Esophagus squamous epithelium (tissue), 5 donors: ENCODE results near the gene RBM10. TPM values are rescaled to one million over a fixed set of nuclear protein-coding genes. Genes with fewer than 3 reads are reported as not detected.
A peak's percentile ranks its signal among the peaks of the same experiment; 100 is the strongest.

Experiments used
- DNase-seq: peaks from one replicate; lab custom pipeline; 2025; lab: John Stamatoyannopoulos, UW
- H3K27ac ChIP-seq, 4 donors: fragments of 200-600 bp; sonication (generic); one replicate each; pipeline ENCODE4 v1.5.1; 2016 to 2019; ENCODE audit warnings: mild to moderate bottlenecking in 1 of 4
- H3K27me3 ChIP-seq, 4 donors: fragments of 200-600 bp; sonication (generic); 1 replicate in 3 of 4; 2 replicates in 1 of 4; pipeline versions ENCODE4 v1.5.1 to v1.6.0; 2017 to 2021; ENCODE audit warnings: antibody characterized with exemption in 1 of 4
- H3K36me3 ChIP-seq, 3 donors: fragments of 200-600 bp; sonication (generic); one replicate each; pipeline ENCODE4 v1.5.1; 2016 to 2019
- H3K4me1 ChIP-seq, 3 donors: fragments of 200-600 bp; sonication (generic); one replicate each; pipeline ENCODE4 v1.5.1; 2017 to 2019
- H3K4me3 ChIP-seq, 4 donors: fragments of 200-600 bp; sonication (generic); 1 replicate in 3 of 4; 2 replicates in 1 of 4; pipeline ENCODE4 v1.5.1; 2016 to 2019; ENCODE audit warnings: mild to moderate bottlenecking in 2 of 4, moderate library complexity in 1 of 4
- H3K9me3 ChIP-seq, 3 donors: fragments of 200-600 bp; sonication (generic); one replicate each; pipeline ENCODE4 v1.5.1; 2016 to 2019
- POLR2A ChIP-seq, 4 donors: fragments of 450-650 bp; IDR thresholded peaks; one replicate each; pipeline ENCODE4 v1.6.1; 2017; ENCODE audit warnings: antibody characterized with exemption in 4 of 4, mild to moderate bottlenecking in 4 of 4, moderate library complexity in 3 of 4
- WGBS, 2 donors: methylation state at CpG; one replicate each; pipeline ENCODE4 v1.1.5; 2018; 5-methylcytosine and 5-hydroxymethylcytosine counted together
- intact Hi-C: fragments of 100-400 bp; cut with DNase I; formaldehyde crosslinking; loops from one replicate; pipeline ENCODE4 v1.15.0; 2022
- total RNA-seq, 4 donors: library from RNA; depleted of rRNA; stranded (reverse); fragments of >200 nt; gene quantifications; one replicate each; pipeline ENCODE4 v1.1.0, GENCODE V29; 2016
- TF ChIP-seq, protein P1 (sequence below), 6 experiments: fragments of 450-650 bp in 4 of 6; fragments of 200-600 bp in 2 of 6; sonication (generic) in 2 of 6; IDR thresholded peaks; one replicate each; pipeline ENCODE4 v1.5.1; 2016 to 2019; ENCODE audit warnings: antibody characterized with exemption in 6 of 6, mild to moderate bottlenecking in 4 of 6, moderate library complexity in 4 of 6
- donor health status: DM: yes; HTN: yes; CAD: no.

Gene RBM10
- total RNA-seq, 4 donors from 2014 or later = 28.1 to 35.6 (median 28.6) TPM

DNA sequence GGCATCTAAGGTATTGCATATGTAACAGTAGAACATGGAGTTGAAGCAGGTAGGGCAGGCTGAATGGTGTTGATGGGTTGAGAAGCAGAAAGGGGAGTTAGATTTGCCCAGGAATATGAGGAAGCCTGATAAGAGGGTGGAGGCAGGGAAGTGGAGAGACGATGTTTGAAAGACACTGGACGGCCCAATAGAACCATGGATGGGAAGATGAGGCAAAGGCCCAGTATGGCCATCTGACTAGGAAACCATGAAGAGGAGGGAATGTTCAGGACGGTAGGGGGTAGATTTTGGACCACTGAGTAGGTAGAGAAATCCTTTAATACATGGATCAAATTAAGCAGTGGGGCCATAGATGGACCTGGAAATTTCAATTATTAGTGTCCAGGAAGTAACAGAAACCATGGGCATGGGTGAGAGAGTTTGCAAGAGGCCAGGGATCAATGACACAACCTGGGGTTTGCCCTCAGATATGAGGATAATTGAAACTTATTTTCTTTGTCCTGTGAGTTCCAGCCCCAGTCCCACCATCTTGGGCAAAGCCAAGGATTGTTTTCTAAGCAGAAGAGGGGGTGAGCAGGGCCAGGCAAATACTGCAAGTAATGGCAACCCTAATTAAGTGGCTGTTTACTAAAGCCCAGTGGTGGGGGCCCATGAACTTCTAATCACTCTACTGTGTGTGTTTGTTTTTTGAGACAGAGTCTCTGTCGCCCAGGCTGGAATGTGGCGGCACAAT lies 85.3 kb downstream of the RBM10 start:
- H3K27me3 ChIP-seq = no peaks in the 10 kb centered on the region
- peaks cover 17 to 43% (median 21%) of the 10 kb centered on the region in 3 donors for H3K36me3 ChIP-seq
- no peak for TF ChIP-seq POLR2A (IDR thresholded peaks at IDR 0.05)
- TF ChIP-seq, protein P1, sequence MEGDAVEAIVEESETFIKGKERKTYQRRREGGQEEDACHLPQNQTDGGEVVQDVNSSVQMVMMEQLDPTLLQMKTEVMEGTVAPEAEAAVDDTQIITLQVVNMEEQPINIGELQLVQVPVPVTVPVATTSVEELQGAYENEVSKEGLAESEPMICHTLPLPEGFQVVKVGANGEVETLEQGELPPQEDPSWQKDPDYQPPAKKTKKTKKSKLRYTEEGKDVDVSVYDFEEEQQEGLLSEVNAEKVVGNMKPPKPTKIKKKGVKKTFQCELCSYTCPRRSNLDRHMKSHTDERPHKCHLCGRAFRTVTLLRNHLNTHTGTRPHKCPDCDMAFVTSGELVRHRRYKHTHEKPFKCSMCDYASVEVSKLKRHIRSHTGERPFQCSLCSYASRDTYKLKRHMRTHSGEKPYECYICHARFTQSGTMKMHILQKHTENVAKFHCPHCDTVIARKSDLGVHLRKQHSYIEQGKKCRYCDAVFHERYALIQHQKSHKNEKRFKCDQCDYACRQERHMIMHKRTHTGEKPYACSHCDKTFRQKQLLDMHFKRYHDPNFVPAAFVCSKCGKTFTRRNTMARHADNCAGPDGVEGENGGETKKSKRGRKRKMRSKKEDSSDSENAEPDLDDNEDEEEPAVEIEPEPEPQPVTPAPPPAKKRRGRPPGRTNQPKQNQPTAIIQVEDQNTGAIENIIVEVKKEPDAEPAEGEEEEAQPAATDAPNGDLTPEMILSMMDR (IDR thresholded peaks at IDR 0.05) = no peak
- H3K4me3 ChIP-seq = no peak overlapping the region
- H3K4me1 ChIP-seq = peaks cover 0 to 21% (median 0%) of the 10 kb centered on the region in 3 donors
- H3K27ac ChIP-seq = no peak overlapping the region
- no peaks in the 10 kb centered on the region for H3K9me3 ChIP-seq
- 81 to 100% methylated on average over 4 to 5 of the region's 5 CpGs for WGBS, 2 donors
- intact Hi-C loops = no loop called here
- DNase-seq = no peak

DNA sequence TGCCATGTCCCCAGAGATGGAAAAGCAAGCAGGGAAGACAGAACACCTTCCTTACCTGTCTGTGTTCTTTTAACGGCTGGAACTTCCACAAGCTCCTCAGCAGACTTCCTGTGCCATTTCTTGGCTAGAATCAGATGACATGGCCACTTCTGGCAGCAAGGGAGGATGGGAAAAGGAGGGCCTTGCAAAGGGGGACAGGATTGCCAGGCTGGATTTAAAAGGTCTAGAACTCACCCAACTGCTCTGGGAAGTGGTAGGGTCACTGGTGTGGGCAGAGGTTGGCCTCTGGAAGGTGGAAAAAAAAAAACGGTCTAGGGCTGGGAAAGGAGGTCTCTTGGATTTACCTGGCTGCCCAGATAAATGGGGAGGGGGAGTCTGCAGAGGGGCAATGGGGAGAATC lies 86.1 kb downstream of the RBM10 start:
- peaks cover 12 to 35% (median 14%) of the 10 kb centered on the region in 3 donors for H3K36me3 ChIP-seq
- no peaks in the 10 kb centered on the region for H3K27me3 ChIP-seq
- peaks cover 0 to 27% (median 0%) of the 10 kb centered on the region in 3 donors for H3K4me1 ChIP-seq
- intact Hi-C loops = no loop called here
- H3K27ac ChIP-seq = peak overlapping the region in 1 of 4 donors; percentile 5
- TF ChIP-seq, protein P1 (IDR thresholded peaks at IDR 0.05) = no peak
- TF ChIP-seq POLR2A (IDR thresholded peaks at IDR 0.05) = no peak
- DNase-seq = no peak
- no peaks in the 10 kb centered on the region for H3K9me3 ChIP-seq
- WGBS, 2 donors = 55% methylated on average over 2 of the region's 2 CpGs; no CpG with 5 or more reads in 1 of the 2 donors
- no peak overlapping the region for H3K4me3 ChIP-seq

DNA sequence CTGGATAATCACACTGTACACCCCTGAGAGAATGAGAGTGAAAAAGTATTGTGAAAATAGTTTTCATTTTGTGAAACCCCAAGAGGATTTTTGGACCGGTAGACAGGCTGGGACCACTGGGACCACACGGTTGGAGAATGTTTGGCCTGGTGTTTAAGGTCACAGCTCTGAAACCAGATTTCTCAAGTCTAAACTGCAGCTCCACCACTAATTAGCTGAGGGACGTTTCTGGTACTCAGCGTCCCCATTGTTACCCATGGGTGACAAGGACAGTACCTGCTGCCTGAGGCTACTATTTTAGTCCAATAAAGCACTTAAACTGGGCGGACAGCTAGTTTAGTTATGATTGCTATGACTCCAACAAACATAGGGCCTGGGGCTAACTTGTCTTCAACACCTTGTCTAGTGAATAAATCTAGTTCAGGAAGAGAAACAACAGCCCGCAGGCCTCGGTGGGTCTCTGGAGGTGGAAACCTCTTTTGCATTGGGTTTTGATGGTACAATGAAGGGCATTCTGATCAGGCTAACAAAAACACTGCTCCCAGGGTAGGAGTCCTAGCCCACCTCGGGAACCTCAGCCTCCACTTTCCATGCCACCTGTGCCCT lies 87.3 kb downstream of the RBM10 start:
- H3K27ac ChIP-seq = peak overlapping the region; percentile 95 to 98 (median 97)
- intact Hi-C loops = no loop called here
- TF ChIP-seq POLR2A (IDR thresholded peaks at IDR 0.05) = no peak
- TF ChIP-seq, protein P1 (IDR thresholded peaks at IDR 0.05) = no peak
- no peak for DNase-seq
- H3K4me1 ChIP-seq = peaks cover 0 to 27% (median 0%) of the 10 kb centered on the region in 3 donors
- 54 to 64% methylated on average over 3 to 8 of the region's 8 CpGs for WGBS, 2 donors
- H3K36me3 ChIP-seq = peaks cover under 1 to 24% (median 4%) of the 10 kb centered on the region in 3 donors
- no peaks in the 10 kb centered on the region for H3K27me3 ChIP-seq
- peak overlapping the region; percentile 62 to 68 (median 64) for H3K4me3 ChIP-seq
- no peaks in the 10 kb centered on the region for H3K9me3 ChIP-seq

DNA sequence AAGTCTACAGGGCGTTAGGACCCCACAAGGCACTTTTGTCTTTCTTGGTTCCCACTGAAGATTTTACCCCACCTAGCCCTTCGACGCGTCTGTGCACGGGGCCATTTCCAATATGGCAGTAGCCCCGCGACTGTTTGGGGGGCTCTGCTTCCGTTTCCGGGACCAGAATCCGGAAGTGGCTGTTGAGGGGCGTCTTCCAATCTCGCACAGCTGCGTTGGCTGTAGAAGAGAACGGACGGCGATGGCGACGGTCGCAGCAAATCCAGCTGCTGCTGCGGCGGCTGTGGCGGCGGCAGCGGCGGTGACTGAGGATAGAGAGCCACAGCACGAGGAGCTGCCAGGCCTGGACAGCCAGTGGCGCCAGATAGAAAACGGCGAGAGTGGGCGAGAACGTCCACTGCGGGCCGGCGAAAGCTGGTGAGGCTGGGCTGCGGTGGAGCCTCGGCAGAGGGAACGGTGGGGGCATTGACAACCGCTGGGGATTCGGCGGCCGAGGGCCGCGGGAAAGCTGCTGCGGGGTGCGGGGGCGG lies 87.8 kb downstream of the RBM10 start, which contains the start of gene USP11:
Gene USP11, plus strand, starts transcription at position 207 of the 530 bp plus-strand sequence. Its CDS starts 35 bp downstream, at position 242.
- Histone ChIP-seq H3K27ac (peak within 1 kb of the TSS; percentile 95 to 98 (median 97)), H3K27me3 (no peaks in the 10 kb centered on the region), H3K4me3 (peak within 1 kb of the TSS; percentile 62 to 68 (median 64)), H3K4me1 (peaks cover 0 to 27% (median 0%) of the 10 kb centered on the region in 3 donors), H3K9me3 (no peaks in the 10 kb centered on the region), H3K36me3 (peaks cover 0 to 18% (median 4%) of the 10 kb centered on the region in 3 donors)
- TF ChIP-seq POLR2A (IDR thresholded peaks at IDR 0.05) = peak in 2 of 4 donors; percentile 60 to 65
- TF ChIP-seq, protein P1 (IDR thresholded peaks at IDR 0.05) = no peak
- intact Hi-C loops = no loop called here
- WGBS, 2 donors = 0 to 39% methylated on average over 5 to 20 of the region's 46 CpGs
- no peak for DNase-seq
